GM18505 (cell line): ENCODE measurements around the gene COQ5.
A peak's percentile ranks its signal among the peaks of the same experiment; 100 is the strongest.
"Not testable (repeated sequence)": the region's sequence is repeated elsewhere in the genome, so short reads cannot be mapped to it uniquely, and the experiment has no call there.

ENCODE experiments used
- ATAC-seq: cut with Tn5 transposase; IDR thresholded peaks from one replicate; pipeline ENCODE4 v1.9.1; 2021; ENCODE audit not compliant: unreplicated experiment
- POLR2A ChIP-seq: IDR thresholded peaks from 4 replicates; pipeline ENCODE4 v1.6.1; 2011; ENCODE audit warnings: borderline replicate concordance; ENCODE audit not compliant: insufficient read depth, insufficient read length; ENCODE audit errors: extremely low read depth

COQ5 gene

GRCh38 chr12:120536064-120536791 lies 7.3 kb upstream of the COQ5 start:
- TF ChIP-seq POLR2A: no peak
- ATAC-seq: no peak

GRCh38 chr12:120534703-120535655 lies 6.0 kb upstream of the COQ5 start:
- TF ChIP-seq POLR2A: no peak
- ATAC-seq: peak; percentile 32

- ATAC-seq: peak; percentile 61
- TF ChIP-seq POLR2A: peak; percentile 99
Measured at GRCh38 chr12:120534203-120534702, 5.3 kb upstream of the COQ5 start, which contains the start of gene RNF10. Gene RNF10, plus strand, starts transcription at chr12:120534356. Its CDS starts 456 bp downstream, at chr12:120534812.

- no peak for ATAC-seq
Measured at GRCh38 chr12:120532701-120533238, 3.8 kb upstream of the COQ5 start.

GRCh38 chr12:120530418-120530761 lies 1.4 kb upstream of the COQ5 start:
- not testable (repeated sequence) for ATAC-seq

More at GRCh38 chr12:120532701-120533238, 3.8 kb upstream of the COQ5 start:
- TF ChIP-seq POLR2A: no peak

GRCh38 chr12:120529641-120530417 lies 871 bp upstream of the COQ5 start:
- ATAC-seq: no peak
- TF ChIP-seq POLR2A: peak; percentile 16

DNA sequence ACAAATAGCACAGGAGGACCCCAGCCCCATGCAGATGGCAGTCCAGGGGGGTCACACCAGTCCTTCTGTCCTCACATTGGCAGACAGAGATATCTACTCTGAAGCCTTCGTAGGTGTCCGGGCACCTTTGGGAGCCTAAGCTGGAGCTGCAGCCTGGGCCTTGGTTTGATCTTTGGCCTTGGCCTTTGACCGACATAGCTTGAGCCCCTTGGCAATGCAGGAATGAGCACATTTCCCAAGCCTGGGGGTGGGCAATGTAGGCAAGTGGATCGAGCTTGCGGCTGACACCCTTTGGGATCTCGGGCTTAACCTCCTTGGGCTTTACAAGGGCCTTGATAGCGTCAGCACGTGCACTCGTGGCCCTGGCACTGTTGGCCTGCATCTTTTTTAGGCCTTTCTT lies 6.4 kb downstream of the COQ5 start:
- ATAC-seq: no peak
- no peak for TF ChIP-seq POLR2A

DNA sequence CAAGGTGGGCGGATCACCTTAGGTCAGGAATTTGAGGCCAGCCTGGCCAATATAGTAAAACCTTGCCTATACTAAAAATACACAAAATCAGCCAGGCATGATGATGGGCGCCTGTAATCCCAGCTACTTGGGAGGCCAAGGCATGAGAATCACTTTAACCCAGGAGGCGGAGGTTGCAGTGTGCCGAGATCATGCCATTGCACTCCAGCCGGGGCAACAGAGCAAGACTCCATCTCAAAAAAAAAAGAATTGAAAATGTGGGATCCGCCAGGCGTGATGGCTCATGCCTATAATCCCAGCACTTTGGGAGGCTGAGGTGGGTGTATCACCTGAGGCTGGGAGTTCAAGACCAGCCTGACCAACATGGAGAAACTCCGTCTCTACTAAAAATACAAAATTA lies 9.6 kb downstream of the COQ5 start:
- ATAC-seq: not testable (repeated sequence)

DNA sequence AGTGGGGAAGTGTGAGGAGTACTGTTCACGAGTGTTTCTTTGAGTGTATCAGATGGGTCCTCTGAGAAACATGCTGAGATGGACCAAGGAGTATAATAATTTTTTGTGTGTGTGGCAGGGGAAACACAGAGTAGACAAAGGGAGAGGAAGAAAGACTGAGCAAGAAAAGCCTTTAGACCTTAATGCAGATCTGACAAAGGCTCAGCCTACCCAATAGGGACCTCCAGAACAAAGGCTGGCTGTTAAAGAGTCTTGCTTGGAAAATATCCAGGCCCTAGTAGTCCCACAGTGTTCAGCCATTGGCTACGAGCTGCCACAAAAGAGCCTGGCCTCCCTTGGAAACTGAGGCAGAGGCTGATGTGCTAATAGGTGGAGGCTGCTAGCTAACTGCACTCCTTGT lies 13.5 kb downstream of the COQ5 start:
- TF ChIP-seq POLR2A: no peak
- no peak for ATAC-seq

DNA sequence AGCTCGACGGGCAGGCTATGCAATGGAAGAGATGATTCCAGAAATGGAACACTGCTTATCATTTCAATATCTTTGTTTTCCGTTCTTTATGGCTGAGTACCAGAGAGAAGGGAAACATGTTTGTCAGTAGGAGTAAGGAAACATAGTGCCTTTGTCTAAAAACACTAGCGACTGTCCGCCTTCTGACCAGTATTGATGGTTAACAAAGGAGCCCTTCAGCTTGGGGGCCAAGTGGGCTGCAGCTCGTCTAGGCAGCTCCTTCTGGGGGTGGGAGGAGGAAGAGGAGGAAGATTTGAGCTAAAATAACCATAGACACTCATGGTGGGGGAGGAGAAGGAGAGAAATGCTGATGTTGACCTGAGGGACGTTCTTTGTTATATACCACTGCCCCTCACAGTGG lies 15.0 kb downstream of the COQ5 start:
- no peak for TF ChIP-seq POLR2A
- ATAC-seq: no peak

DNA sequence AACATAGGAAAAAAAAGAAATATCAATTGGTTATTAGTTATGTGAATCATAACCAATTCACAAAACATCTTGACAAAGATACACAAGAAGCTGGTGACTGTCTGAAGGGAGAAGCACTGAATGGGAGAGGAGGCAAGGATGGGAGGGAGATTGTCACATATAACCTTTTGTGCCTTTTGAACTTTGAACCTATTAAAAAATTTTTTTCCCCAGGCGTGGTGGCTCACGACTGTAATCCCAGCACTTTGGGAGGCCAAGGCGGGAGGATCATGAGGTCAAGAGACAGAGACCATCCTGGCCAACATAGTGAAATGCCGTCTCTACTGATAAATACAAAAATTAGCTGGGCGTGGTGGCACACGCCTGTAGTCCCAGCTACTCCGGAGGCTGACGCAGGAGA lies 20.4 kb downstream of the COQ5 start:
- ATAC-seq: no peak
- TF ChIP-seq POLR2A: no peak

GRCh38 chr12:120504587-120504986 lies 24.4 kb downstream of the COQ5 start:
- TF ChIP-seq POLR2A: no peak
- no peak for ATAC-seq

- no peak for ATAC-seq
- TF ChIP-seq POLR2A: no peak
Measured at GRCh38 chr12:120500581-120500980, 28.4 kb downstream of the COQ5 start.
